DND-41 (cell line): Measurements from ENCODE around the gene SUMF1.

Experiments used
- CTCF ChIP-seq: IDR thresholded peaks from 2 replicates; pipeline ENCODE4 v1.5.1; 2012; ENCODE audit warnings: borderline replicate concordance, low read length, moderate library complexity, mild to moderate bottlenecking; ENCODE audit not compliant: poor library complexity, severe bottlenecking; ENCODE audit errors: extremely low read depth
- EZH2 ChIP-seq: IDR thresholded peaks from 3 replicates; pipeline ENCODE4 v1.6.1; 2012; ENCODE audit warnings: borderline replicate concordance, low read depth, mild to moderate bottlenecking, moderate library complexity, low read length, inconsistent platforms; ENCODE audit not compliant: severe bottlenecking

GRCh38 chr3:4462369-4463040 is 4.6 kb downstream of the SUMF1 start:
- no peak for TF ChIP-seq CTCF
- TF ChIP-seq EZH2 = no peak
